ENCODE results near the gene ANXA9. TPM values are rescaled to one million over a fixed set of nuclear protein-coding genes. Genes with fewer than 3 reads are reported as not detected.

The ANXA9 gene
- polyA plus RNA-seq, 1 donor (not counting 4 experiments of a cell fraction or from before 2014, with no cell fraction given) = 0.76 TPM

DNA sequence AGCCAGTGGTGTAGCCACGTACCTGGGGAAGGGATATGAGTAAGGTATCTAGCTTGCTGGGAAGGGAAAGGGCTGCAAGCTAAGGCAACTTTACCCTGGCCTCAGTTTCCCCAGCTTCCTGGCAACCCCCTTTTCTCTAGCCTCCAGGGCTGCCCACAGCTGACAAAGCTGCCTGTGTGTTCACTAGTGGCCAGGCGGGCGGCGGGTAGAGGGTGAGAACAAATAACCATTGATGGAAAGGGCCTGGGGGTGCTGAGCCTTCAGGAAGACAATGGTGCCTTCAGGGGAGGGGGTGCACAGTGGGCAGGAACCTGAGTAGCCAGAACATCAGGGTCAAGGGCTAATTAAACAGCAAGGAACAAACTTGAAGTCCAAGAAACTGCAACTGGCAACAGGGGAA lies 13.6 kb upstream of the ANXA9 start:
- TF ChIP-seq CTCF (optimal IDR thresholded peaks at IDR 0.05 in 1 of 3, IDR thresholded peaks at IDR 0.05 in 1 of 3, conservative IDR thresholded peaks at IDR 0.05 in 1 of 3; ENCODE audit: extremely low read depth in 1 of 3, insufficient read depth in 2 of 3, low read length in 3 of 3) (no peak), EZH2 (IDR thresholded peaks at IDR 0.05; ENCODE audit: low read length) (no peak)
- Histone ChIP-seq H2AFZ (ENCODE audit: control insufficient read depth, low read length) (no peak overlapping the region), H4K20me1 (ENCODE audit: control insufficient read depth, extremely low read depth, insufficient read depth, low read length) (peaks cover 2% of the 10 kb centered on the region), H3K4me1 (ENCODE audit: control insufficient read depth, extremely low read depth, insufficient read depth, low read length) (peaks cover 19% of the 10 kb centered on the region), H3K79me2 (ENCODE audit: control insufficient read depth, insufficient read depth, low read length) (peaks cover 51% of the 10 kb centered on the region), H3K9ac (ENCODE audit: control insufficient read depth, extremely low read depth, insufficient read depth, low read length) (no peak overlapping the region), H3K27me3 (ENCODE audit: control insufficient read depth, extremely low read depth, insufficient read depth, low read length) (no peaks in the 10 kb centered on the region), H3K9me1 (ENCODE audit: control insufficient read depth, extremely low read depth, insufficient read depth, low read length) (no peaks in the 10 kb centered on the region), H3K9me3 (ENCODE audit: control insufficient read depth, low read depth, low read length) (no peaks in the 10 kb centered on the region), H3K4me3 (ENCODE audit: control insufficient read depth in 2 of 3, extremely low read depth in 1 of 3, insufficient read depth in 2 of 3, low read depth in 1 of 3, low read length in 3 of 3) (no peak overlapping the region), H3K27ac (ENCODE audit: control insufficient read depth, insufficient read depth, low read length) (no peak overlapping the region), H3K36me3 (ENCODE audit: control insufficient read depth in 2 of 2, extremely low read depth in 1 of 2, insufficient read depth in 2 of 2, low read length in 2 of 2) (peaks cover 38 to 51% of the 10 kb centered on the region in 2 experiments), H3K4me2 (ENCODE audit: control insufficient read depth, extremely low read depth, insufficient read depth, low read depth, low read length) (no peak overlapping the region)
- dilution Hi-C loops (cut with MboI; ENCODE audit: extremely low pct_ligation_motif_present, low sequenced_read_pairs) = no loop called here
- FAIRE-seq = no peak
- no peak for DNase-seq (ENCODE audit: low read depth, low spot score)

DNA sequence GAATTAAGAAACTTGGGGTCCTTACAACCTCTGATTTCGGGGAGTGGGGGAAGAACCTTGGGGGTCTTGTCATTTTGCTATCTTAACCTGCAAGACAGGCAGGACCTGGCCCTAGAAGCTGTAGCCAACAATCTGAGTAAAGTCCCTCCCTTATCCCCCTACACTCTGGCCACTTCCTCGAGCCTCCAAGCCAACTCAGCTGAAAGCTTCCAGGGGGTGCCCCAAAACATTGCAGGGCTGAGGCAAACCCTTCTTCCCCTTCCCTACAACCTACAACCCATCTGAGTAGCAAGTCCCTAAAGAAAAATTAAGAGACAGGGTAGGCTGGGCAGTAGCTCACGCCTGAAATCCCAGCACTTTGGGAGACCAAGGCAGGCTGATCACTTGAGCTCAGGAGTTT lies 12.5 kb upstream of the ANXA9 start:
- H3K9me1 ChIP-seq (ENCODE audit: control insufficient read depth, extremely low read depth, insufficient read depth, low read length) = no peaks in the 10 kb centered on the region
- peaks cover 20% of the 10 kb centered on the region for H3K4me1 ChIP-seq (ENCODE audit: control insufficient read depth, extremely low read depth, insufficient read depth, low read length)
- no peaks in the 10 kb centered on the region for H3K27me3 ChIP-seq (ENCODE audit: control insufficient read depth, extremely low read depth, insufficient read depth, low read length)
- dilution Hi-C loops (cut with MboI; ENCODE audit: extremely low pct_ligation_motif_present, low sequenced_read_pairs) = no loop called here
- no peaks in the 10 kb centered on the region for H3K9me3 ChIP-seq (ENCODE audit: control insufficient read depth, low read depth, low read length)
- no peak overlapping the region for H3K27ac ChIP-seq (ENCODE audit: control insufficient read depth, insufficient read depth, low read length)
- TF ChIP-seq CTCF (optimal IDR thresholded peaks at IDR 0.05 in 1 of 3, IDR thresholded peaks at IDR 0.05 in 1 of 3, conservative IDR thresholded peaks at IDR 0.05 in 1 of 3; ENCODE audit: extremely low read depth in 1 of 3, insufficient read depth in 2 of 3, low read length in 3 of 3) (no peak), EZH2 (IDR thresholded peaks at IDR 0.05; ENCODE audit: low read length) (no peak)
- peaks cover 31 to 42% of the 10 kb centered on the region in 2 experiments for H3K36me3 ChIP-seq (ENCODE audit: control insufficient read depth in 2 of 2, extremely low read depth in 1 of 2, insufficient read depth in 2 of 2, low read length in 2 of 2)
- H4K20me1 ChIP-seq (ENCODE audit: control insufficient read depth, extremely low read depth, insufficient read depth, low read length) = peaks cover 2% of the 10 kb centered on the region
- H3K4me2 ChIP-seq (ENCODE audit: control insufficient read depth, extremely low read depth, insufficient read depth, low read depth, low read length) = no peak overlapping the region
- H3K9ac ChIP-seq (ENCODE audit: control insufficient read depth, extremely low read depth, insufficient read depth, low read length) = no peak overlapping the region
- peaks cover 58% of the 10 kb centered on the region for H3K79me2 ChIP-seq (ENCODE audit: control insufficient read depth, insufficient read depth, low read length)
- H3K4me3 ChIP-seq (ENCODE audit: control insufficient read depth in 2 of 3, extremely low read depth in 1 of 3, insufficient read depth in 2 of 3, low read depth in 1 of 3, low read length in 3 of 3) = no peak overlapping the region
- FAIRE-seq (no peak), DNase-seq (ENCODE audit: low read depth, low spot score) (no peak)
- no peak overlapping the region for H2AFZ ChIP-seq (ENCODE audit: control insufficient read depth, low read length)

All from keratinocyte (primary cell).